ENCODE data around the gene TRIM41.
"Not testable (repeated sequence)": the region's sequence is repeated elsewhere in the genome, so short reads cannot be mapped to it uniquely, and the experiment has no call there.

The TRIM41 gene

DNA sequence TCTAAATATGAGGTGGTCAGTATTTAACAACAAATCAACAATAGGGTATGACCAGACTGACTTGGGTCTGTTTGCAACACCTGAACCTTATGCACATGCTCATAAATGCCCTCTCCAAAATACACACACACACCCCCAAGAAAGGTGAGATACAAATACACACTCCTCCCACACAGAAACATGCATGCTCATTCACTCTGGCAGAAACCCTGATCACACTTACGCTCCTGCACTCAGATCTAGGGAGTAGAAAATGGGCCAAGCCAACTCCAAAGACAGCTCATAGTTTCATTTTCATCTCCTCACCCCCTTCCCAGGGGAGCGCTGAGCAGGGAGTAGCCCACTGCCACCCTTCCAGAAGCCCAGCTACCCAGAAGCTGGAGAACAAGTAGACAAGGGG, 29.4 kb upstream of the TRIM41 start:
- no peak for DNase-seq

GRCh38 chr5:181194489-181195248, 28.4 kb upstream of the TRIM41 start:
- no peak for DNase-seq

DNA sequence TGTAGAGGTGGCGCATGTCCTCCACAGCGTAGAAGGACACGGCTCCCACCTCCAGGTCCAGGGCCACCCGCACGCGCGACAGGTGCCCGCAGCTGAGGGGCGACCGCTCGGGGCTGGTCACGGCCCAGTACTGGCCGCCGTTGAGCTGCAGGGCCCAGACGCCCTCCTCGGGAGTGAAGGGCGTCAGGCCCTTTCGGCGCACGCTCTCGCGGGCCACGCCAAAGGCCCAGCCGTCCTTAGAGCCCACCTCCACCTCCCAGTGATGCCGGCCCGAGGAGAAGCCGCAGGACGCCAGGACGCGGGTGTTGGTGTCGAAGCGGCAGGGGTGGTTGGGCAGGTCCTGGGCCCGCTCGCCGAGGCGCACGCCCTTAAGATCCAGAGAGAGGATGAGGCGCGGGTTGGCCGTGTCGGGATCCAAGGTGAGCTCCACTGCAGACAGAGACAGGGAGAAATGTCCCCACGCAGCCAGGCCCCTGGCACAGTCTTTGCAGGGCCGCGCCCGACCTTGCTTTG, 27.8 kb upstream of the TRIM41 start:
- DNase-seq: no peak

- DNase-seq: no peak
These were observed 25.6 kb upstream of the TRIM41 start for GRCh38 chr5:181197326-181197951.

- no peak for DNase-seq
These were observed 24.9 kb upstream of the TRIM41 start for GRCh38 chr5:181198106-181198685.

DNA sequence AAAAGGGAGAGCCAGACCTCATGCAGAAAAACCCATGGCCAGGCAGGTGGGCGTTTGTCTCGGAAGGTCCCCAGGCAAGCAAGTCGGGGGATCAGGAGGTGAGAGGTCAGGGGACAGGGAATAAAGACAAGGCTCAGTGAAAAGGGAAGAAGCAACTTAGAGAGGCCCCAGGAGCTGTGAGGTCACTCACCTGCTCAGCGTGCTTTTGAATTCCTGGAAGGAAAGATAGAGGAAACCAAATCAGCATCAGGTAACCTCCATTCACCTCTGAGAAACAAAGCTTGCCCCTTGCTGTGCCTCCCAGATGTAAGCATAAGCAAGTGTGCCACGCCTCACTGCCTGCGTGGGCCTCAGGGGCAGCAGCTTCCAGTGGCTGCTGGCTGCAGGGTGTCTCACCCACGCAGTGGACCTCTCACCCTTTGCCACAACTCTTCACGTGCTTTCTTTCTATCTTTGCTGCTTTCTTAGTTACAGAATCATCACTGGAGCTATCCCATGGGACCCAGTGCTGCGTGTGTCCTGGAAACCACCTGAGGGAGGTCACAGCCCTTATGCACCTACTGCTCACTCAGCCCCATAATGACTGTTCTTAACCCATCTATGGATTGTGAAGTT, 24.1 kb upstream of the TRIM41 start:
- DNase-seq: no peak

GRCh38 chr5:181199881-181200638, 23.0 kb upstream of the TRIM41 start:
- no peak for DNase-seq

DNA sequence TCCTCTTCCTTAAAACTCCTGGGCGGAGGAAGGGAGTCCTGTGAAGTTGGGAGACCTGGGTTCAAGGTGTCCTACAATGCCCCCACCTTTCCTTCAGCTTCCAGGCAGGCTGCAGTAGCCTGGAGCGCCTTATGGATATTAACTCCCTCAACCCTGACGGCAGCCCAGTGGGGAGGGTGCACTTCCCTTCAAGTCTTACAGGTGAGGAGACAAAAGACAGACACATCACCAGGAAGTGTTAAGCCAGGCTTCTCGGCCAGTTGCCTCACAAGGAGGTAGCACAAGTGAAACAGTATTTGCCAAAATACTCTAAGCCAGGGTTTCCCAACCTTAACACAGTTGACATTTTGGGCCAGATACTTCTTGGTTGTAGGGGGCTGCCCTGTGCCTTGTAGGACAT, 22.3 kb upstream of the TRIM41 start:
- no peak for DNase-seq

DNA sequence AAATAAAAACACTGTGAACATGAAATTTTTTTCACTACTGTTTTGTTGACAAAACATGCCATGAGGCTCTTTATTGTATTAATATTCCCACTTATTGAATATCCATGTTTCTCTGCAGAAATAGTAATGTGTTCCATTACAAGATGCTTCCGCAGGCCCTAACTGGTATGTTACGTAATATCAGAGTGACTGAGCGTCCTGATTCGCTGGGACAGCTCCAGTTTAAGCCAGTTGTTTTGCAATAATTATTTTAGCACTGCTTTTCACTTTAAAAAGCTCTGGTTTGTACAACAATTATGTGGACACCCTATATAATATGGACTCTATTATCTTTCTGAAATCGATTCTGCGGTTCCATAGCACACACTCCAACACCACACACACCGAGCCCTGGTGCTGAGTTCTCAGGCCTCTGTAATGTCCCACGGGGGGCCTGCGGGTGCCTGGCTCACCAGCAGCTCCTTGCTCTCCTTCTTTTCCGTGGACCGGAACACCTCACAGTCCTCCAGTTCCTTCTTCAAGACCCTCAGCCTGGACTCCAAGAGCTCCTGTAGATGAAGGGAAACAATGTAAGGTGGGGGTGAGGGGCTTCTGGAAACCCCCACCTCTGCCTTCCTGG, 19.9 kb upstream of the TRIM41 start:
- DNase-seq: no peak

- no peak for DNase-seq
These were observed 19.3 kb upstream of the TRIM41 start for GRCh38 chr5:181203777-181204112.

DNA sequence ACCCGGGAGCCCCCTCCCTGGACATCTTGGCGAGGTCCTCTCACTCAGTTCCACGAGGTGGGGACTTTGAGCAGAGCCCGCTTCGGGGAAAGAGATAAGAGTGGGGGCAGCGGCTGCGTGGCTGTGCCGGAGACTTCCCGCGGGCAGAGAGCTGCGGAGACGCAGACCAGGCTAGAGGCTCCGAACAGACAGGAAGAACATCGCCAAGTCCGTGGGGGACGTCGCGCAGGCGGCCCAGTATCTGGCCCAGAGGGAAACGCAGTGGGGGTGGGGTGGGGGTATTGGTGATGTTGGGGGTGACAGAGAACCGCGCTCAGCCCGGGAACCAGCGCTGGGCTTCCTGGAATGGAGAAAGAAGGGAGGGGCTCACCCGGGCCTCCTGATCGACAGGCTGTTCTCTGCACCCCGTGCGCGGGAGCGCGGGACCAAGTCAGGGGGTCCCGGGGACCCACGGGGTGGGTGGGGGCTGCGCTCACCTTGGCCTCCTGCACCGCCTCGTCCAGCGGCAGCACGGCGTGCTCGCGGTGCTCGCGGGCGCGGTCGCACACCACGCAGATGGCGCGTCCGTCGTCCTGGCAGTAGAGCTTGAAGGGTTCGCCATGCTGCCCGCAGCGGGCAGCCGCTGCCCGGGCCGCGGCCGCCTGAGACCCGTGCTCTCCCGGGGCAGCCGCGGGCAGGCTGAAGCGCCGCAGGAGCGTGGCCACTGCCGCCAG, 18.8 kb upstream of the TRIM41 start:
- DNase-seq: no peak

GRCh38 chr5:181204826-181205760, 18.0 kb upstream of the TRIM41 start, which contains the start of gene TRIM7:
TRIM7 (minus strand) TSS chr5:181205196; CDS start chr5:181205110, 86 bp downstream.
- DNase-seq: no peak

- no peak for DNase-seq
These were observed 17.1 kb upstream of the TRIM41 start for GRCh38 chr5:181205761-181206649.

DNA sequence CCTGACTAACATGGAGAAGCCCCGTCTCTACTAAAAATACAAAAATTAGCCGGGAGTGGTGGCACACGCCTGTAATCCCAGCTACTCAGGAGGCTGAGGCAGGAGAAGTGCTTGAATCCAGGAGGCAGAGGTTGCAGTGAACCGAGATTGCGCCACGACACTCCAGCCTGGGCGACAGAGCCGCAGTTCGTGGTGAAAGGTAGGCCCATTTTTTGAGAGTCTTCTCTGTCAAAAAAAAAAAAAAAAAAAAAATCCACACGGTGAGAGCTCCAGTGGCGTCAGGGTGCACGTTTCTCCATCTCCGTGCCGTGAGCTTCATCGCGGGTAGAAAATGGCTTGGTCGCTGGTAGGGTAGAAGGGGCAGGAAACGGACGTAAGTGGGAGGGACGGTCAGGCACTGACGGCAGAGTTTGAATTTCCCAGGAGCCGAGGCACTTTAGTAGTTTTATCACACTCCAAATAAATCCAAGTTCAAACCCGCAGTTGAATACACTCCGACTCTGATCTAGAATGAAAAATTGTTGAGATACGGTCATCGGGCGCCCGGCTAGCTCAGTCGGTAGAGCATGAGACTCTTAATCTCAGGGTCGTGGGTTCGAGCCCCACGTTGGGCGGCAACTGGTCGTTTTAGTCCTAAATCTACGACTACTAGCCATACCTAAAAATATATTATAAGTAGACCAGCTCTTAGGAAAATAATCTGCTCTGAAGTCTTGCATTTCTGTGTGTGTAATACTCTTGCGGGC, 15.7 kb upstream of the TRIM41 start:
- no peak for DNase-seq

DNA sequence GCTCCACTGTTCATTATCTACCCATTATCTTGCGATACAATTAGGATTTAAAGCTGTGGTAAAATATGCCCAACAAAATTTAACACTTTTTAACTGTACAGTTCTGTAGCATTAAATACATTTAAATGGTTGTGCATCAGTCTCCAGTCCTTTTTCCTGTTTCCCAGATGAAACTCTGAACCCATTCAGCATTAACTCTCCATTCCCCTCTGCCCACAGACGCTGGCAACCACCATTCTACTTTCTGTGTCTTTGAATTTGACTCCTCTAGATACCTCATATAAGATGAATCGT, 15.2 kb upstream of the TRIM41 start:
- DNase-seq: no peak

- not testable (repeated sequence) for DNase-seq
These were observed 14.1 kb upstream of the TRIM41 start for GRCh38 chr5:181209006-181209405.

- not testable (repeated sequence) for DNase-seq
These were observed 12.9 kb upstream of the TRIM41 start for GRCh38 chr5:181210148-181210547.

DNA sequence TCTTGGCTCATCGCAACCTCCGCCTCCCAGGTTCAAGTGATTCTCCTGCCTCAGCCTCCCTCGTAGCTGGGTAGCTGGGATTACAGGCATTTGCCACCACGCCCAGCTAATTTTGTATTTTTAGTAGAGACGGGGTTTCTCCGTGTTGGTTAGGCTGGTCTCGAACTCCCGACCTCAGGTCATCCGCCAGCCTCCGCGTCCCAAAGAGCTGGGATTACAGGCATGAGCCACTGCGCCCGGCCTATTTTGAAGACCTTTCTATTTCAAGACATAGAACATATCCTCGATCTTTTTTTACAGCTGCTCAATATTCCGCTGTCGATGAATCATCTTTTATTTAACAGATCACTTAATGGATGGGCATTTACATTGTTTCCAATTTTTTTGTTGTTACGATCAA, 12.4 kb upstream of the TRIM41 start:
- not testable (repeated sequence) for DNase-seq

GRCh38 chr5:181211208-181211607, 11.9 kb upstream of the TRIM41 start:
- no peak for DNase-seq
